NK-92 treated with Interleukin-12 subunit alpha and Interleukin-12 subunit beta, amount 100 ng/mL, for 24 hours (cell line): ENCODE data around the gene TRAK1.

ENCODE experiments used
- DNase-seq: peaks from one replicate; lab custom pipeline; 2025; lab: John Stamatoyannopoulos, UW

Gene TRAK1

DNA sequence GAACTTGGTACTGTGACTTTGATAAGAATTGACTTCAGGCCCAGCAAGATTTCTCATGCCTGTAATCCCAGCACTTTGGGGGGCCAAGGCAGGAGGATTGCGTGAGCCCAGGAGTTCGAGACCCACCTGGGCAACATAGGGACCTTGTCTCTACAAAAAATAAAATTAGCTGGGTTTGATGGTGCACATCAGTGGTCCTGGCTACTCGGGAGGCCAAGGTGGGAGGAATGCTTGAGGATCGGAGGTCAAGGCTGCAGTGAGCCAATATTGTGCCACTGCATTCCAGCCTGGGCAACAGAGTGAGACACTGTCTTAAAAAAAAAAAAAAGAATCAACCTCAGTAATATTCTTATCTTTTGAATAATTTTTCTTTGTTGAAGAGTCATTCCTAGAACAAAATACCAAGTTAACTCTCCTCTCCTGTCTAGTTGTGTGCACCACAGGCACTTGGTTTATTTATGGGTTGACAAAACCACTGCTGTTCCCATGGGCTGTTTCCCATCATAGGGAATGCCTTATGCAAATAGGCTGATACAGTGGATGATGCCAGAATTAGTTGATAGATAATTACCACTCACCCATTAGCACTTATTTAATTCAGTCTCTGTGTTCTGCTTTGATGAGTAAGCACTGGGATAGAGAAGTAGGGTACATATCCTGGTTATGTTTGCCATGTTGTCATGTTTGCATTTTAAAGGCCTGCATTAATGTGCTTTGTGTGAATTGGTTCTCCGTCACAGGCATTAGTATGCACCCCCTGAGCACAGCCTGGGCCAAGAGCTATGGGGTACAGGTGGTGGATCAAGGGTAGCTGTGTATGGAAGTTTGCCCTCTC lies 32.9 kb downstream of the TRAK1 start:
- DNase-seq = no peak

DNA sequence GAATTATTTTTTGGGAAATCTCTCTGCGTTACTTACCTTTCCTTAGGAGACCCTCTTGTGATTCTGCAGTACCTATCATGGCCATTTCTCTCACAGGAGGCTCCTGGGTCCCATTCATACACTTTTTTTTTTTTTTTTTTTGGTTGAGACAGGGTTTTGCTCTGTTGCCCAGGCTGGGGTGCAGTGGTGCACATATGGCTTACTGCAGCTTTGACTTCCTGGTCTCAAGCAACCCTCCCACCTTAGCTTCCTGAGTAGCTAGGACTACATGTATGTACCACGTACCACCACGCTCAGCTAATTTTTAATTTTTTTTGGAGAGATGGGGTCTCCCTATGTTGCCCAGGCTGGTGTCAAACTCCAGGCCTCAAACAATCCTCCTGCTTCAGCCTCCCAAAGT lies 36.1 kb downstream of the TRAK1 start:
- no peak for DNase-seq

DNA sequence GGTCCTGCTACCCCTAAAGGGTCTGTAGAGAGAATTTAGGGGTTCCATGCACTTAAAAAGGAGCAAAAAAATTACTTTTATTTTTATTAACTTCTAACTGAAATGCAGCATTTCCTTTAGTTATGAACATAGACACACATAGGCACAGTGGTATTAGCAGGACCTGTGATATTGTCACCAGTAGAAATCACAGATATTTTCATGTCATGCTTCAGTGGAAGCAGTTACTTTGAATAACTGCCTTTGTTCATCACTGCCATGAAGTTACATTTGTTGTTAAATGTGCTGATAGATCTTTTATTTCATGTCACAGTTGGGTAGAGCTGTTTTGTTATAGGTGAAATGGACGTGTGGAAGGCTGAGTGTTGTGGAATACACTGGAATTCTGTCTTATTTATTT lies 37.4 kb downstream of the TRAK1 start:
- DNase-seq = no peak

GRCh38 chr3:42129014-42129953 lies 38.1 kb downstream of the TRAK1 start:
- DNase-seq = no peak

GRCh38 chr3:42130007-42130328 lies 38.8 kb downstream of the TRAK1 start:
- DNase-seq = no peak

GRCh38 chr3:42130329-42131070 lies 39.3 kb downstream of the TRAK1 start:
- DNase-seq = no peak

DNA sequence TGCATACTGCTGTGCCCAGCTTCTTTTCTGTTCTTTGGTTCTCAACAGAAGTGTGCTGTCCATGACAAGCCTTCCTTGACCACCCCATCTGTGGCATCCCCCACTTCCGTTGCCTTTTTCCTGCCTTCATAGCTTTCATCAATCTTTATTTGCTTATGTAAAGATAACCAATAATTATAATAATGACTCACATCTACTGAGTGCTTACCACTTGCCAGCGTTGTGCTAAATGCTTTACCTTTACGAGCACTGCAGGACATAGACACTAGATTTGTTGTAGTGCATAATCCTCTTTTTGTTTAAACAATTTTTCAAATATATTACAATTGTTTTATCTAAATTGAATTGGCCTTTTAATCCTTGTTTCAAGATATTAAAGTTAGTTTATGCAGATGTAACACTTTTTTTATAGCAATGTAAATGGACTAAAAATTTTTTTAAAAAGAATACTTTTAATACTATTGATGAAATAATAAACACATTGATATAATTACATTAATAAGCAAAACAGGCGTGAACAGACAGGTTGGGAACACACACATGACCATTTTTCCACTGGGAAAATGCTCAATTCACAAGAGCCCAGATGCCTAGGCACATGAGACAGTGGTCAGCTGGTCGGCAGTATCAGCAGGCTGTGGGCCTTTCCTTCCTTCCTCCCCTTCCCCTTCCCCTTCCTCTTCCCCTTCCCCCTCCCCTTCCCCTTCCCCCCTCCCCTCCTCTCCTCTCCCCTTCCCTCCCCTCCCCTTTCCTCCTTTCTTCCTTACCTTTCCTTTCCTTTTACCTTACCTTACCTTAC lies 42.5 kb downstream of the TRAK1 start:
- DNase-seq = no peak

DNA sequence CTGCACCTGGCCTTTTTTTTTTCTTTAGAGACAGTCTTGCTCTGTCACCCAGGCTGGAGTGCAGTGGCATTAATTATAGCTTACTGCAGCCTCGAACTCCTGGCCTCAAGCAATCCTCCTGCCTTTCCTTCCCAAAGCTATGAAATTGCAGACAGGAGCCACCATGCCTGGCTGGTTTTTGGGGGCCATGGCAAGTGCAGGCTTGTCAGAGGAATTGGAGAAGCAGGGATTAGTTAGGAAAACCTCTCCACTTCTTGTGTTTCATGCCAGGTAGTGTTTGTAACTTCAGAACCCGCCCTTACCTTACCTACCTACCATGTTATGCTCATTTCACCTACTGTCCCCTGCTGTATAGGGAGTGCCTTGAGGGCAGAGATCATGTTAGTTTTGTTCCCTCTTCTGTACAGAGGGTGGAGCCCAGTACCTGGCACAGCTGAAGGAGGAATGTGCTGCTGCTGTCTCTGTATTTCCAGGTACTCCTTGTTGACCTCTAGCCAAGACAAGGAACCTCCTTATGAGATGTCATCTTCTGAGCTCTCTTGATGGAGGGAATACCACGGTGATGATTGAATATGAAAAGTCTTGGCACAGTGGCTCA lies 43.8 kb downstream of the TRAK1 start:
- DNase-seq = no peak

DNA sequence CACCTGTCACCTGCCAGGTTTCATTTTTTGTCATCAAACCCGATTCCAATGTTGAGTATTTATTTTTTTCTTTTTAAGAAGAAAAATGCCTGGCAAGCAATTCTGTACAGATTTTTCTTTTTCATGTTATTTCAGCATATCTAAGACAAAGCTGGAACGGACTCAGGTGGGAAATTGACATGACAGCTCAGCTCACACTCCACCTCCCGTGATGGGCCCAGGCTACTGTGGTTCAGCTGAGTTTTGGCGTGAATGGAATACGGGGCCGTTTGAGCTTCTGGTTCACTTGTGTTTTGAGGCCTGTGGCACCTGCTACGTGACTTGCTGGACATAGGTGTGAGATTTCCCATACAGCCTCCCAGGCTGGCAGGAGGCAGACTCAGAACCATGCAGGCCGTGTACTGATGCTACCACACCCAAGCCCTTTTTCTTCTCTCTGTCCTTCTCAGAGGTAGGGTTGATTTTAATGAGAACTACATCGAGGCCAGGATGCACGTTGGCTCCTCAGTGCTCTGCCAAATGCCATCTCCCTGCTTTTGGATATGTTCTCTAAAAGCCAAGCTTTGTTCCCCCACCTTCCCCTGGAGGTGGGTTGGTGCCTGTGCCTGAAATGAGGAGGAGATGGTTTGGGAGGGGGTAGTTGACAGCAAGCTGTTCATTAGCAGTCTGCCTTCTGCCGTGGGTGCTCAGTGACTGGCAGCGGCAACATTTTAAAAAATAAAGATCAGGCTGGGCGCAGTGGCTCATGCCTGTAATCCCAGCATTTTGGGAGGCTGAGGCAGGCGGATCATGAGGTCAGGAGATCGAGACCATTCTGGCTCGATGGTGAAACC lies 48.7 kb downstream of the TRAK1 start:
- no peak for DNase-seq

- no peak for DNase-seq
Observed at GRCh38 chr3:42140665-42141203, 49.6 kb downstream of the TRAK1 start.

- no peak for DNase-seq
Observed at GRCh38 chr3:42143440-42143839, 52.3 kb downstream of the TRAK1 start.

DNA sequence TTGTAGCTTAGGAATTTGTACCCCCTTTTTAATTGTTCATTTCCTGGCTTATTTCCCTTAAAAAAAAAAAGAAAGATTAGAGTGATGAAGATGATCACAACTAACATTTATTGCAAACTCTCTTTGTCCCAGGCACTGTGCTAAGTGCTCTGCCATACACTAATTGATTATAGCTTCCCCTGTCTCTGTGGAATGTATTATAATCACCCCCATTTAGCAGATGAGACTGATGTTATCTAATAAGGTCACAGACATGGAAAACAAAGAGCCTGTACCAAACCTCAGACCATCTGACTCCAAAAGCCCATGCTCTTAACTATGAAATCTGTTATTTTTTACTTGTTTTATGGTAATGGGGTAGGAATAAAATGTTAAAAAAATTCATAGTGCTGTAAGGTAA lies 53.1 kb downstream of the TRAK1 start:
- DNase-seq = no peak

- DNase-seq = no peak
Observed at GRCh38 chr3:42148086-42148848, 57.1 kb downstream of the TRAK1 start.

GRCh38 chr3:42148982-42149432 lies 57.9 kb downstream of the TRAK1 start:
- DNase-seq = no peak

- DNase-seq = no peak
Observed at GRCh38 chr3:42149532-42149931, 58.4 kb downstream of the TRAK1 start.

DNA sequence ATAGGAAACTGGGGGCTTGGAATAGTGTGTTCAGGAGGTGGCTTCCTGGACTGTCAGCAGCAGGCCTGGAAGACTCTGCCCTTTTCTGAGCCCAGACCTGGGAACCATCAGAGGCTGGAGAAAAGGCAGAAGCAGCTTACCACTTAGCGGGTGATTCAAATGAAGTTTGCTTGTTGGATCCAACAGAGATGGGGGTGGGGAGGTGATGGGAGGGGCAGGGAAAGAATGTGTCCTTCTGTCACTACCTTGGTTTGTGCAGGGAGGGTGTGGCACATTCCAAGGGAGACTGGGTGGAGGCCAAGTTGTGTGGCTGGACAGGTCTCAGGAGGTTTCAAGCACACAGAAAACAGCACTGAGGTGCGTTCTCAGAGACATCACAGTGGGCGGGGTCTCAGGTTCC lies 58.8 kb downstream of the TRAK1 start:
- no peak for DNase-seq

- DNase-seq = no peak
Observed at GRCh38 chr3:42151596-42152168, 60.5 kb downstream of the TRAK1 start.

DNA sequence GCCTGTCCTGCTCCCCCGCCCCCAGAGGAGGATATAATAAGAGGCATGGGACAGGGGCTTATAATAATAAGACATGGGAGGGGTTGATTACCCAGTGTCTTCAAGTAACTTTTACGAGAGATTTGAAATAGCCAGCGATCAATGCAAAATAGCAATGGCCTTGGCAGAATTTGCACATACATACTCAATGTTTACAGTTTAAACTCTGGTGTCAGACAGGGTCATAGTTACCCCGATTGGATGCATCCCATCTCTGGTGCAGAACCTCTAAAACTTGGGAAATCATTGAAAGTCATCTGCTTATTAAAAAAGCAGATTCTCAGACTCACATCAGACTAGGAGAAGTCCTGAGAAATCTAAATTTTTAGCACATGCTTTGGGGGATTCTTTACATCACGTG lies 61.0 kb downstream of the TRAK1 start:
- no peak for DNase-seq

GRCh38 chr3:42153039-42153438 lies 61.9 kb downstream of the TRAK1 start:
- no peak for DNase-seq
